Loucy (cell line): Measurements from ENCODE around the gene MSANTD1.

Experiments used
- EZH2phosphoT487 ChIP-seq: fragments of 200-600 bp; IDR thresholded peaks from 2 replicates; pipeline ENCODE4 v1.6.1; 2018; ENCODE audit warnings: antibody characterized with exemption, mild to moderate bottlenecking, moderate library complexity, borderline replicate concordance
- TF ChIP-seq, protein P1 (sequence below): fragments of 200-600 bp; sonication (generic); conservative IDR thresholded peaks from 2 replicates; pipeline ENCODE4 v1.5.1; 2014; ENCODE audit warnings: mild to moderate bottlenecking, antibody characterized with exemption, low read length

- TF ChIP-seq, protein P1, sequence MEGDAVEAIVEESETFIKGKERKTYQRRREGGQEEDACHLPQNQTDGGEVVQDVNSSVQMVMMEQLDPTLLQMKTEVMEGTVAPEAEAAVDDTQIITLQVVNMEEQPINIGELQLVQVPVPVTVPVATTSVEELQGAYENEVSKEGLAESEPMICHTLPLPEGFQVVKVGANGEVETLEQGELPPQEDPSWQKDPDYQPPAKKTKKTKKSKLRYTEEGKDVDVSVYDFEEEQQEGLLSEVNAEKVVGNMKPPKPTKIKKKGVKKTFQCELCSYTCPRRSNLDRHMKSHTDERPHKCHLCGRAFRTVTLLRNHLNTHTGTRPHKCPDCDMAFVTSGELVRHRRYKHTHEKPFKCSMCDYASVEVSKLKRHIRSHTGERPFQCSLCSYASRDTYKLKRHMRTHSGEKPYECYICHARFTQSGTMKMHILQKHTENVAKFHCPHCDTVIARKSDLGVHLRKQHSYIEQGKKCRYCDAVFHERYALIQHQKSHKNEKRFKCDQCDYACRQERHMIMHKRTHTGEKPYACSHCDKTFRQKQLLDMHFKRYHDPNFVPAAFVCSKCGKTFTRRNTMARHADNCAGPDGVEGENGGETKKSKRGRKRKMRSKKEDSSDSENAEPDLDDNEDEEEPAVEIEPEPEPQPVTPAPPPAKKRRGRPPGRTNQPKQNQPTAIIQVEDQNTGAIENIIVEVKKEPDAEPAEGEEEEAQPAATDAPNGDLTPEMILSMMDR = no peak
- TF ChIP-seq EZH2phosphoT487 = no peak
These were observed 47.1 kb downstream of the MSANTD1 start for GRCh38 chr4:3295837-3296624.
